ENCODE results near the gene WDR76.

DNA sequence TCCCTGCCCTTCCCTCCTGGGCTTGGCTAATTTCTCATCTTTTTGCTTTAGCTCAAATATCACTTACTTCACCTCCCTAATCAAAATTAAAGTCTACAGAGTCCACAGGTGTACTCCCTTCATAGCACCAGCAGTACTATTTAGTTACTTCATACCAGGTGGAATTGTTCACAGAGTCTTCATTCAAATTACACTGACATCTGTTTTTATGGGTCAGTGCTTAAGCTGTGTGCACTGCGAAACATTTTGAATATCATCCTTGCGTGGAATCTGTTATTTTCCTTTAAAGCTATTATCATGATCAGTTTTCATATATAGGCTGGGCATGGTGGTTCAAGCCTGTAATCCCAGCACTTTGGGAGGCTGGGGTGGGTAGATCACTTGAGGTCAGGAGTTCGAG lies 37.4 kb upstream of the WDR76 start:
- TF ChIP-seq, protein P1, sequence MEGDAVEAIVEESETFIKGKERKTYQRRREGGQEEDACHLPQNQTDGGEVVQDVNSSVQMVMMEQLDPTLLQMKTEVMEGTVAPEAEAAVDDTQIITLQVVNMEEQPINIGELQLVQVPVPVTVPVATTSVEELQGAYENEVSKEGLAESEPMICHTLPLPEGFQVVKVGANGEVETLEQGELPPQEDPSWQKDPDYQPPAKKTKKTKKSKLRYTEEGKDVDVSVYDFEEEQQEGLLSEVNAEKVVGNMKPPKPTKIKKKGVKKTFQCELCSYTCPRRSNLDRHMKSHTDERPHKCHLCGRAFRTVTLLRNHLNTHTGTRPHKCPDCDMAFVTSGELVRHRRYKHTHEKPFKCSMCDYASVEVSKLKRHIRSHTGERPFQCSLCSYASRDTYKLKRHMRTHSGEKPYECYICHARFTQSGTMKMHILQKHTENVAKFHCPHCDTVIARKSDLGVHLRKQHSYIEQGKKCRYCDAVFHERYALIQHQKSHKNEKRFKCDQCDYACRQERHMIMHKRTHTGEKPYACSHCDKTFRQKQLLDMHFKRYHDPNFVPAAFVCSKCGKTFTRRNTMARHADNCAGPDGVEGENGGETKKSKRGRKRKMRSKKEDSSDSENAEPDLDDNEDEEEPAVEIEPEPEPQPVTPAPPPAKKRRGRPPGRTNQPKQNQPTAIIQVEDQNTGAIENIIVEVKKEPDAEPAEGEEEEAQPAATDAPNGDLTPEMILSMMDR (IDR thresholded peaks at IDR 0.05), result no peak
- no peak for TF ChIP-seq POLR2A (IDR thresholded peaks at IDR 0.05)
